ENCODE measurements around the gene PACRG. TPM values are rescaled to one million over a fixed set of nuclear protein-coding genes. Genes with fewer than 3 reads are reported as not detected.

Gene PACRG
- total and polyA plus RNA-seq, 2 donors, result 2.2 to 5.6 TPM

DNA sequence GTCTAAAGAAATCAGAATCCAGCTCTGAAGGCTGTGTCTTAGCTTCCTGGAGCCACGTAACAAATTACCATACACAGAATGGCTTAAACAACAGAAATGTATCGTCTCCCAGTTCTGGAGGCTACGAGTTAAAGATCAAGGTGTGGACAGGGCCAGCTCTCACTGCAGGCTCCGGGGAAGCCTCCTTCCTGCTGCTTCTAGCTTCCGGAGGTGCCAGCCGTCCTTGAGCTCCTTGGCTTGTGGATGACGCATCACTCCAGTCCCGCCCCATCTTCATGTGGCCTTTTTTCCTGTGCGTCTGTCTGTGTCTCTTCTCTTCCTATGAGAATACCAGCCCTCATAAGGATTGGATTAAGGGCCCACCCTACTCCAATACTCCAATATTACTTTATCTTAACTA, 367.6 kb downstream of the PACRG start:
- no peak for DNase-seq (ENCODE audit: extremely low spot score)
- 88% methylated on average over 9 of the region's 9 CpGs for WGBS
- H3K36me3 ChIP-seq (ENCODE audit: insufficient read depth), result no peaks in the 10 kb centered on the region
- H3K4me3 ChIP-seq (ENCODE audit: low read depth, low read length), result no peak overlapping the region
- H3K27ac ChIP-seq (ENCODE audit: low read depth), result no peak overlapping the region
- no peaks in the 10 kb centered on the region for H3K4me1 ChIP-seq (ENCODE audit: insufficient read depth)

GRCh38 chr6:163098827-163099479, 371.2 kb downstream of the PACRG start:
- Histone ChIP-seq H3K4me3 (ENCODE audit: low read depth, low read length) (no peak overlapping the region), H3K4me1 (ENCODE audit: insufficient read depth) (no peaks in the 10 kb centered on the region), H3K36me3 (ENCODE audit: insufficient read depth) (no peaks in the 10 kb centered on the region), H3K27ac (ENCODE audit: low read depth) (no peak overlapping the region)
- 79% methylated on average over 8 of the region's 8 CpGs for WGBS
- DNase-seq (ENCODE audit: extremely low spot score), result no peak

DNA sequence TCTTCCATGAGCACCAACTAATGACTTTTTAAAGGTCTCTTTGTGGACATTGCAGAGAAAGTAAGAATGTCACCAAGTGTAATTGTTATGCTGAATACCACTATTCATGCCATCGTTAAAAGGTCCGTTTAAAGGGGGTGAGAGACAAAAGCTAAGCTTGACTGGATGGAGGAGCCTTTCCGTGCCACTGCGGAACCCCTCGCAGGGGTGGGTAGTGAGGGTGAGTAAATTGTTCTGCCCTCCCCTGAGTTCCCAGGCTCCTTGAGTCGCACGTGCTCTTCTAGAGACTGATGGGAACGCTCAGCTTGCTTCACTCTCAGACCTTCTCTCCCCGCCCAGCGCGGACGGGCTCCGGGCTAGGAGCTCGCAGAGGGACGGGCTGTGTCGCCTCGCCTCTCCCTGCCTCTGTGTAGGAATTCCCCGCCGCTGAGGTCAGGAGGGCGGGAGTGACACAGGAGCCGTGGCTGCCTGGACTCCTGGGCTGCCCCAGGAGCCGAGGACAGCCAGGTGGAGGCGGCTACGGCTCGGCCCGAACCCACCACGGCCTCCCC, 371.9 kb downstream of the PACRG start:
- H3K4me1 ChIP-seq (ENCODE audit: insufficient read depth), result no peaks in the 10 kb centered on the region
- 91% methylated on average over 27 of the region's 27 CpGs for WGBS
- no peak for DNase-seq (ENCODE audit: extremely low spot score)
- H3K36me3 ChIP-seq (ENCODE audit: insufficient read depth), result no peaks in the 10 kb centered on the region
- no peak overlapping the region for H3K27ac ChIP-seq (ENCODE audit: low read depth)
- H3K4me3 ChIP-seq (ENCODE audit: low read depth, low read length), result no peak overlapping the region

GRCh38 chr6:163100259-163100658, 372.5 kb downstream of the PACRG start:
- Histone ChIP-seq H3K27ac (ENCODE audit: low read depth) (no peak overlapping the region), H3K4me1 (ENCODE audit: insufficient read depth) (no peaks in the 10 kb centered on the region), H3K36me3 (ENCODE audit: insufficient read depth) (no peaks in the 10 kb centered on the region), H3K4me3 (ENCODE audit: low read depth, low read length) (no peak overlapping the region)
- WGBS, result 96% methylated on average over 27 of the region's 27 CpGs
- no peak for DNase-seq (ENCODE audit: extremely low spot score)

DNA sequence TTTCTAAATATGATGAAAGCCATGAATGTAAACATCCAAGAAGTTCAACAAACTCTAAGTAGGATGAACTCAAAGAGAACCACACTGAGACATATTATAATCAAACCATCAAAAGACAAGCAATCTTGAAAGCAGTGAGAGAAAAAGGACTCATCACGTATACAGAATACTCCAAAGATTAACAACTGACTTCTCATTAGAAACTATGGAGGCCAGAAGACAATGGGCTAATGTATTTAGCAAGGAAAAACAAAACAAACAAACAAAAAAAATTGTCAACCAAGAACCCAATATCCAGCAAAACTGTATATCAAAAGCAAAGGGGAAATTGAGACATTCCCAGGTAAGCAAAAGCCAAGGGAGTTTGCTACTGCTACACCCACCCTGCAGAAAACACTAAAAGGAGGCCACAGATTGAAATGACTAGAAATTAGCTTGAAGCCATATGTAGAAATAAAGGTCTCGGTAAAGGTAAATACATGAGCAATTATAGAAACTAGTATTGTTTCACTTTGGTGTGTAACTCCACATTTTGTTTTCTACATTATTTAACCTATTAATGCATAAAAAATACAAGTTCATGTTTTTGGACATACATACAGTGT, 385.7 kb downstream of the PACRG start:
- WGBS, result 81% methylated on average over 2 of the region's 2 CpGs
- DNase-seq (ENCODE audit: extremely low spot score), result no peak
- no peaks in the 10 kb centered on the region for H3K36me3 ChIP-seq (ENCODE audit: insufficient read depth)
- H3K27ac ChIP-seq (ENCODE audit: low read depth), result no peak overlapping the region
- H3K4me3 ChIP-seq (ENCODE audit: low read depth, low read length), result no peak overlapping the region
- no peaks in the 10 kb centered on the region for H3K4me1 ChIP-seq (ENCODE audit: insufficient read depth)

GRCh38 chr6:163118941-163119340, 391.2 kb downstream of the PACRG start:
- H3K4me3 ChIP-seq (ENCODE audit: low read depth, low read length), result no peak overlapping the region
- DNase-seq (ENCODE audit: extremely low spot score), result no peak
- H3K4me1 ChIP-seq (ENCODE audit: insufficient read depth), result no peaks in the 10 kb centered on the region
- no peak overlapping the region for H3K27ac ChIP-seq (ENCODE audit: low read depth)
- H3K36me3 ChIP-seq (ENCODE audit: insufficient read depth), result no peaks in the 10 kb centered on the region
- WGBS, result 88% methylated on average over 6 of the region's 6 CpGs

- Histone ChIP-seq H3K4me3 (ENCODE audit: low read depth, low read length) (no peak overlapping the region), H3K4me1 (ENCODE audit: insufficient read depth) (no peaks in the 10 kb centered on the region), H3K36me3 (ENCODE audit: insufficient read depth) (no peaks in the 10 kb centered on the region), H3K27ac (ENCODE audit: low read depth) (no peak overlapping the region)
- no peak for DNase-seq (ENCODE audit: extremely low spot score)
- WGBS, result 80% methylated on average over 3 of the region's 3 CpGs
These were observed 392.4 kb downstream of the PACRG start for GRCh38 chr6:163120223-163120622.

- Histone ChIP-seq H3K4me1 (ENCODE audit: insufficient read depth) (no peaks in the 10 kb centered on the region), H3K36me3 (ENCODE audit: insufficient read depth) (no peaks in the 10 kb centered on the region)
- 45% methylated on average over 5 of the region's 5 CpGs for WGBS
These were observed 393.5 kb downstream of the PACRG start for GRCh38 chr6:163121270-163121669.

GRCh38 chr6:163122365-163122764, 394.6 kb downstream of the PACRG start:
- 89% methylated on average over 12 of the region's 12 CpGs for WGBS
- no peak for DNase-seq (ENCODE audit: extremely low spot score)
- H3K4me3 ChIP-seq (ENCODE audit: low read depth, low read length), result no peak overlapping the region
- H3K4me1 ChIP-seq (ENCODE audit: insufficient read depth), result no peaks in the 10 kb centered on the region
- no peak overlapping the region for H3K27ac ChIP-seq (ENCODE audit: low read depth)
- no peaks in the 10 kb centered on the region for H3K36me3 ChIP-seq (ENCODE audit: insufficient read depth)

More at GRCh38 chr6:163121270-163121669, 393.5 kb downstream of the PACRG start:
- Histone ChIP-seq H3K27ac (ENCODE audit: low read depth) (no peak overlapping the region), H3K4me3 (ENCODE audit: low read depth, low read length) (no peak overlapping the region)
- DNase-seq (ENCODE audit: extremely low spot score), result no peak

GRCh38 chr6:163123098-163123497, 395.3 kb downstream of the PACRG start:
- DNase-seq (ENCODE audit: extremely low spot score), result no peak
- WGBS, result 84% methylated on average over 9 of the region's 9 CpGs
- H3K27ac ChIP-seq (ENCODE audit: low read depth), result no peak overlapping the region

GRCh38 chr6:163126741-163127140, 399.0 kb downstream of the PACRG start:
- H3K4me3 ChIP-seq (ENCODE audit: low read depth, low read length), result no peak overlapping the region
- no peaks in the 10 kb centered on the region for H3K36me3 ChIP-seq (ENCODE audit: insufficient read depth)
- WGBS, result 80% methylated on average over 4 of the region's 4 CpGs
- no peak for DNase-seq (ENCODE audit: extremely low spot score)
- no peaks in the 10 kb centered on the region for H3K4me1 ChIP-seq (ENCODE audit: insufficient read depth)
- H3K27ac ChIP-seq (ENCODE audit: low read depth), result no peak overlapping the region

More at GRCh38 chr6:163123098-163123497, 395.3 kb downstream of the PACRG start:
- Histone ChIP-seq H3K4me1 (ENCODE audit: insufficient read depth) (no peaks in the 10 kb centered on the region), H3K36me3 (ENCODE audit: insufficient read depth) (no peaks in the 10 kb centered on the region), H3K4me3 (ENCODE audit: low read depth, low read length) (no peak overlapping the region)

DNA sequence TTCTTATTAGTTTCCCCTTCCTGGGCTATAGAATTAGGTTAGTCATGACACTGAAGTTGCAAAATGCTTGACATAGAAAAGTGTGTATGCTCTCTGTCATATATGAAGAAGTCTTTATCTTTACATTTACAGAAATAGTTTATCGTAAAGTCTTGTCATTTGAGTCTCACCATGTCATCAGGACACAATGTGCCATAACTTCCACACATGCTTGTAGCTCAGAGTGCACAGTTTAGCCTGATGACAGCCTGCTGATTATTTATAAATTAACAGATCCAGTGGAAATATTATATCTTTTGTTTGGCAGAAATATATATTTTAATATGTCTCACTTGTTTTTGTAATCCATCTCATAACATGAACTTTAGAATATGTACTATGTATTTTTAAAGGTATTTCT, 399.8 kb downstream of the PACRG start:
- no peak overlapping the region for H3K27ac ChIP-seq (ENCODE audit: low read depth)
- 66% methylated on average over 1 of the region's 1 CpG for WGBS

DNA sequence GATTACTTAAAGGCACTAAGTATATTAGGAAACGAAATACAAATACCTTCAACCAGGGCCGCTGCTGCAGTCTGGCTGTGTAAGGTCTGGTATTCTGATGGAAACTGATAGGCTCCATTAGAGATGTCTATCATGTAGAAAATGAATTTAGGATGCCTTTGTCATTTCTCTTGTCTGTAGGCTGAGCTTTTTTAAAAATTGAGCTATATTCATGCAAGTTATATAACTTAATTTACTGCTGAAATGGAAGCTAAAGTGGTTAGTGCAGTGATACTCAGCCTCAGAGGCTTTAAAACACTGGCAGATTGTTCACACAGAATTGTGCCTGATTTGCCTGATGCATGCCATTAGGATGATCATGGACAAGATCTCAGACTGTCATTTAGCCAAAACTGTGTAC, 400.6 kb downstream of the PACRG start:
- 82% methylated on average over 2 of the region's 2 CpGs for WGBS

More for the DNA sequence above, 399.8 kb downstream of the PACRG start:
- DNase-seq (ENCODE audit: extremely low spot score), result no peak
- Histone ChIP-seq H3K36me3 (ENCODE audit: insufficient read depth) (no peaks in the 10 kb centered on the region), H3K4me1 (ENCODE audit: insufficient read depth) (no peaks in the 10 kb centered on the region), H3K4me3 (ENCODE audit: low read depth, low read length) (no peak overlapping the region)

GRCh38 chr6:163132050-163132750, 404.4 kb downstream of the PACRG start:
- 45% methylated on average over 2 of the region's 2 CpGs for WGBS
- no peak overlapping the region for H3K4me3 ChIP-seq (ENCODE audit: low read depth, low read length)
- no peaks in the 10 kb centered on the region for H3K36me3 ChIP-seq (ENCODE audit: insufficient read depth)
- no peak overlapping the region for H3K27ac ChIP-seq (ENCODE audit: low read depth)
- H3K4me1 ChIP-seq (ENCODE audit: insufficient read depth), result no peaks in the 10 kb centered on the region
- no peak for DNase-seq (ENCODE audit: extremely low spot score)

More for the DNA sequence above, 400.6 kb downstream of the PACRG start:
- no peak overlapping the region for H3K4me3 ChIP-seq (ENCODE audit: low read depth, low read length)
- no peak overlapping the region for H3K27ac ChIP-seq (ENCODE audit: low read depth)
- H3K4me1 ChIP-seq (ENCODE audit: insufficient read depth), result no peaks in the 10 kb centered on the region
- DNase-seq (ENCODE audit: extremely low spot score), result no peak
- H3K36me3 ChIP-seq (ENCODE audit: insufficient read depth), result no peaks in the 10 kb centered on the region

All from urinary bladder (tissue), 4 donors.